KOPT-K1 (cell line): Measurements from ENCODE around the gene CCDC33.

ENCODE experiments used
- H3K27ac ChIP-seq: fragments of 200-600 bp; sonication (generic); 2 replicates; pipeline ENCODE4 v1.5.1; 2016; ENCODE audit warnings: antibody characterized with exemption, mild to moderate bottlenecking, low read depth, low read length; ENCODE audit not compliant: poor library complexity, severe bottlenecking
- H3K36me3 ChIP-seq: fragments of 200-600 bp; sonication (generic); 2 replicates; pipeline ENCODE4 v1.5.1; 2017; ENCODE audit warnings: antibody characterized with exemption, mild to moderate bottlenecking, low read length, moderate library complexity; ENCODE audit not compliant: insufficient read depth
- H3K9me3 ChIP-seq: fragments of 200-600 bp; sonication (generic); 2 replicates; pipeline ENCODE4 v1.5.1; 2017; ENCODE audit warnings: antibody characterized with exemption, low read length, mild to moderate bottlenecking; ENCODE audit not compliant: insufficient read depth, poor library complexity, severe bottlenecking

The CCDC33 gene

DNA sequence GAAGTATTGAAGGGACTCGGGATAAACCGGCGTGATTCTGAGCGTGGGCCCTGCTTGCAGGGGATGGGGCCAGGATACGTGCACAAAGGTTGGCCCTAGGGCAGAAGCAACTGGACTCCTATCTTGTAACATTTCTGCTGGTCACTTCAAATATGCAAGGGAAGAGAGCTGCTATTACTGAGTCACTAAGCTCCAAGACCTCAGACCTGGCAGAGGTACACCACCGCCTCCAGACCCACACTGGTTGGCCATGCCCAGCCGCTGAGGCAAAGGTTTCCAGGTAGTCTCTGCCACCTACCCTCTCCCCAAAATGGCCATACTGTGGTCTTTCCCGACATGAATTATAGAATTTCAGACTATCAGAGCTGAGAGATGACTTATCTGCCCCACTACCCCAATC lies 20.2 kb upstream of the CCDC33 start:
- Histone ChIP-seq H3K36me3 (no peaks in the 10 kb centered on the region), H3K27ac (no peak overlapping the region), H3K9me3 (no peaks in the 10 kb centered on the region)

DNA sequence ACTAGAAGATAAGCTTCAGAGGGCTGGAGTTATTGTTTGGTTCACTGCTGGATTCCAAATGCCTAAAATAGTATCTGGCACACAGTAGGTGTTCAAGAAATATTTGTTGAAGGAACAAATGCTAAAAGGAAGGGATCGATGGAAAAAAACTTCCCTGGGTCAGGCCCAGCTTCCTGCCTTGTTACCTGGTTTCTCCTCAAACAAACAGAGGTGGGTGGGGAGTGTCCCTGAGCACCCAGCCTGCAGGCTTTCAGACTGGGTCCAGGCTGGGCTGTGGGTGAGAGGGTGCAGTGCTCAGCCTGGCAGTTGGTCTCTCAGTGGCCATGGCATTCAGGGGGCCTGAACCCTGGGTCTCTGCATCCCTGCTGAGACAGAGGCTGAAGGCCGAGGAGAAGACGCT lies 19.2 kb upstream of the CCDC33 start:
- no peak overlapping the region for H3K27ac ChIP-seq
- no peaks in the 10 kb centered on the region for H3K36me3 ChIP-seq
- no peaks in the 10 kb centered on the region for H3K9me3 ChIP-seq

DNA sequence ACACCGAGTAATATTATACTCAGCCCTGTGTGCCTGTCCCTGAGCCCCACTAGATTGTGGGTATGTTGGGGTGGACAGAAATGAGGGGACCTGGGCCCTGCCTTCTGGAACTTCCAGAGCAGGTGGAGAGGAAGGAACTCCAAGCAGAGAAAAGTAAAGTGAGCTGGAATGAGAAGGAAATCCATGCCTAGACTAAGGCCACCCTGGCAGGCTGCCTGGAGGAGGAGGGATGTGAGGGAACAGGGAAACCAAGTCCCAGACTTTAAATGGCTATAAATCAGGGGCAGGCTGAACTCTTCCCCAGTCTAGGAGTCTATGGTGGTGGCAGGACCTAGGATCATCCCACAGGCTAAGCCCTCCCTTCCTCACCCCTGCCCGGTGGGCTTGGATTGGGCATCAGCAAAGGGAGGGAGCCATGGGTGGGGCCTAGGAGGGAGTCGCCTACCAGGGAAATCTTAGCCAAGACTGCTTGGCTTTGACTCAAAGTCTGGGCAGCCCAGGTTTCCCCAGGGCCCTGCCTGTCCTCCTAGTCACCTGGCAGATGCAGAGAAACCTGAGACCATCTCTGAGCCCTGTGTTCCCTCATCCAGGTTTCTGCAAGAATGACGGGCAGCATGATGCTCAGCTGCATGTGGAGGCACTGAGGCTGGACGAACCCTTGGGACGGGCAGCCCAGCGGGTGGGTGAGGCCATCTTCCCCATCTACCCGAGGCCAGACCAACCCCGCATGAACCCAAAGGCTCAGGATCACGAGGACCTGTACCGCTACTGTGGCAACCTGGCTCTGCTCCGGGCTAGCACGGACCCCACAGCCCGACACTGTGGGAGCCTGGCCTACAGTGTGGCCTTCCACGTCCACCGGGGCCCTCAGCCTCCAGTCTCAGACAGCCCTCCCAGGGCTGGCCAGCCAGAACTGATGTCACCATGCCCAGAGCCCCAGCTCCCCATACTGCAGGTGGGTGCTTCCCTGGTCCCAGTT lies 17.9 kb upstream of the CCDC33 start:
- no peak overlapping the region for H3K27ac ChIP-seq
- no peaks in the 10 kb centered on the region for H3K36me3 ChIP-seq
- H3K9me3 ChIP-seq, result no peaks in the 10 kb centered on the region

DNA sequence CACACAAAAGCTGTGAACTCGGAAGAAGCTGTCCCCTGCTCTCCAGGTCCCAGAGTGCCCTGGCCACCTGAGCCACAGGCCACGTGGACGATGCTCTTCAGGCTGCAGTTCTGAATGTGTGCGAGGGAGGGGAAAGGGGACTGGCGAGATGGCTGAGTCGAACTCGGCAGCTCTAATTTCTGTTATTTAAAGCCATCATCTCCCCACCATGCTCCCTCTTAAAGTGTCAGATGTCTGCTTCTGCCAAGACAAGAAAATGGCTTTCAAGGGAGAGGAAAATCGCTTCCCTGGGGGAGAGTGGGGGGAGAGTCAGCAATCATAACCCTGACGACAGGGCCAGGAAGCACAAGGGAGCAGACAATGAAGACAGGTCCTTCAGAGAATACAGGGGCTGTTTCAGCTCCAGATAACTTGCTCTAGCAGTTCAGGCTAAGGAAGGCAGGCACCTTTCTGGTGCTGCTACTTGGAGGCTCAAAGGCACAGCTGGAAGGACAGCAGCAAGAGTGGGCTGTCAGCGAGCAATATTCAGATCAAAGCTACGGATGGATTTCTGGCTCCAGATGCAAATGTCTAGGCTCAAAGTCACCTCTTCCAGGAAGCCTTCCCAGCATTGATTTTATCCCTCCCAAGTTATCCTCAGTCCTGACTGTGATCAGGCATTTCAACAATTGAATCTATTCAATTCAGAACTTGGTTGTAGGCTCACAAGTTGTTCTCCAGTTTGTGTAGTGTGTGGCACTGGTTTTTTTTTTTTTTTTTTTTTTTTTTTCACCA lies 15.5 kb upstream of the CCDC33 start:
- no peaks in the 10 kb centered on the region for H3K9me3 ChIP-seq
- H3K36me3 ChIP-seq, result no peaks in the 10 kb centered on the region
- no peak overlapping the region for H3K27ac ChIP-seq

DNA sequence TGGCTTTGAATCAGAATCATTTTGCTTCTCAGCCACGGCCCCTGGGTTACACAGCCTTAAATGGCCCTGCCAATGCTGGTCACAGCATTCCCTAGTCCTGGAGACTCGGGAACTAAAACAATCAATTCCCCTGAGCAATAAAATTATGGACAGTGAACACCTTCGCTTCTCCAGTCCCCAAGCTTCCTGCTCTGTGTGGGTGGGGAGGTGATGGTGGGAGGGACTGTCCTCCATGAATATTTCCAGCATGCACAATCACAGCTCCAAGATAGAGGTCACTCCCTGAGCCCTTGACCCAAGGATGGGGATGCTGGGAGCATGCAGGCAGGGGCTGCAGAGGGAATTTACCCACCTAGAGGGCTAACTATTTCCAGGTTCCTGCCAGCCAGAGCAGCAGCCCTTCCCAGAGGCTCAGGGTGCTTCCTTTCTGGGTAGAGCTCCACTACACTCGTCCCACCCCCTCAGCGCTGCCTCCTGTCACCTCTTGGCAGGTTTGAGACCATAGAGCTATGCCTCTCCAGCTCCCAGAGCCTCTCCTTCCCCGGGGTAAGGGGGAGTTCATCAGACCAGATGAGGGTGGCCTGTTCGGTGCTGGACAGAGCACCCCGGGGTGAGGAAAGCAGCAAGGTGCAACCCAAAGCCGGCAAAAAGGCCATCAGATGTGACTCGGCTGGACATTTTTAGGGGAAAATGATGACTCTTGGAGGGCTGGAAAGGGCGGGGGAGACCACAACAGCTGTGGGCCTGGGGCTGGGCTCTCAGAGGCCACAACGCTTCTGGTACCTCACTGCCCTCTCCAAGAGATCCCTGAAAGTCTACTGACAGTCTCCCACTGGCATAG lies 14.5 kb upstream of the CCDC33 start:
- Histone ChIP-seq H3K27ac (no peak overlapping the region), H3K36me3 (no peaks in the 10 kb centered on the region), H3K9me3 (no peaks in the 10 kb centered on the region)

DNA sequence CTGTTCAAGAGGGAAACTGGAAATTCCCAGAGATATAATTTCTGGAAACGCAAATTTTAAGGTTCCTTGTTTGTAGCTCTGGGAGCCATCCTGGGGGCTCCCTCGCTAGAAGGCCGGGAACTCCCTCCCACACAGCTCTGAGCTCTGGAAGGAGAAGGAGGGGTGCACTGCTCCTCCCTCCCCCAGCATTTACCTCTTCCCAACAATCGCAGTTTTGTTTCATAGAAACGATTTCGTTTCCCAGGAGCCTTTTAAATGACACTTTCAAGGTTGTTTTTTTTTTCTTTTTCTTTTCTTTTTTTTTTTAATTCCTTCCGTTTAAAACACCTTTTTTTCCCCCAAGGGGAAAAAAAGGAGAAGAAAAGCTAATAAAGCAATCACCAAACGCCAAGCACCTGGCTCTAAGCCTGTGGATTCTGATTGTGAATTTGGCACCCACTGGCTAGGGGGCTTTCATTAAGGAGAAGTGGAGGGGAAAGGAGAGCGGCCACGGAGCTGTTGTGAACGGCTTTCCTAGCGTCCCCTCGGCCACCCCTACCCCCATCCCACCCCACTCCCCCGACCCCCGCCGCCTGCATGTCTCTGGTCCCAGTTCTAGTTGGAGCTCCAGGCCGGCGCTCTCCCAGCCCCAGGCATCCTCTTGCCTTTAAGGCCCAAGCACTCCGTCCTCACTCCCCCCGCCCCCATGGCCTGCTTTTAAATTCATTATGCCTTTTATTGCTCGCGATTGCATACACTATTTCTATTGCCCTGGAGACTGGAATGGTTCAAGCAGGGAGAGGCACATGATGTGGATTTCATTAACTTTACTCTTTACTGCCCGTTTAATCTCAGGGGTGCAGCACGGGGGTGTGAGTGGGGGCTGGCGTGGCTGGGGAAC lies 13.6 kb upstream of the CCDC33 start:
- Histone ChIP-seq H3K36me3 (no peaks in the 10 kb centered on the region), H3K9me3 (no peaks in the 10 kb centered on the region), H3K27ac (peak overlapping the region; percentile 57)

DNA sequence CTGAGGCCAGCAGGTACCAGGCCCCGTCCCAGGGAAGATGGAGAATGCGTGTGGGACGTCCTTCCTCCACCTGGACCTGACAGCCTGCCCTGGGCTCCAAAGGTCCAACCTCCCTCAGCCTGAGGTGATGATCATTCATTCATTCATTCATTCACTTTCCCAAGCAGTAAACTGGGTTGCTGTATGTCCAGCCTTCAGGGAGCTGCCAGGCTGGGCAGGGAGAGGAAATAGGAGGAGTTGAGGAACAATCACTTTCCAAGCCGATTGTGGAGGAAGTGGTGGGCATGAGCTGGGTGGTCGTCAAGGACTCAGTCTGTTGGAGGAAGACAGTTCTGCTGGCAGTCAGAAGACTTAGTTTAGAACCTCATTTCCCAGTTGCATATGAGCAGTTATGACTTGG lies 10.2 kb upstream of the CCDC33 start:
- no peaks in the 10 kb centered on the region for H3K9me3 ChIP-seq
- no peak overlapping the region for H3K27ac ChIP-seq
- no peaks in the 10 kb centered on the region for H3K36me3 ChIP-seq

DNA sequence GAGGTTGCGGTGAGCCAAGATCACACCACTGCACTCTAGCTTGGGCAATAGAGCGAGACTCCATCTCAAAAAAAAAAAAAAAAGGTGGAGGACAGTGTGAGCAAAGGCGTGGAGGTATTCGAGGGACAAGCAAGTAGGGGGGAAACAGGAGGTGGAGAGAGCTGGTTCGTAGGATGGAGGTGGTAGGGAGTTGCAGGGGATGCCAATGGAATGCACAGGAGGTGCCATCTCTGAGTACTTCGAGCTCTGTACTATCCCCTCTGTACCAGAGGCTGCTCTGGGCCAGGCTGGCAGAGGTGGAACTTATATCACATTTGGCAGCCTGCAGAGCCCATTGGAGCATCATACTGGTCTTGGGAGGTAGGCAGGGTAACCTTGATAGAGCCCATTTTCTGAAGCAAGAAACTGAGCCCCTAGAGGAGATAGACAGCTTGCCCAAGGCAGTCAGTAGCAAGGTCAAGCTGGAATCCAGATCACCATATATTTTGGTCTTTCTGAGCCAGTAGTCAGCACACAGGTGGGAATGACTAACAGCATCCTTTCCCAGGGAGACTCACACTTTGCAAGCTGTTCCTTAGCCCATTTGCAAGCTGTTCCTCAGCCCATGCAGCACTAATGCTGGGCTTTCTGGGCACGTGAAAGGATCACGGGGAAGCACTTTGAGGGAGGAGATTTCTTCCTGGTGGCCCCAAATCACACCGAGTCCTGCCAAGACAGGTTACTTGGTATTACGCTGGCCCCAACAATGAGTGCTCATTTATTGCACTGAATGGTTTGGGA lies 9.2 kb upstream of the CCDC33 start:
- Histone ChIP-seq H3K36me3 (no peaks in the 10 kb centered on the region), H3K9me3 (no peaks in the 10 kb centered on the region), H3K27ac (no peak overlapping the region)

DNA sequence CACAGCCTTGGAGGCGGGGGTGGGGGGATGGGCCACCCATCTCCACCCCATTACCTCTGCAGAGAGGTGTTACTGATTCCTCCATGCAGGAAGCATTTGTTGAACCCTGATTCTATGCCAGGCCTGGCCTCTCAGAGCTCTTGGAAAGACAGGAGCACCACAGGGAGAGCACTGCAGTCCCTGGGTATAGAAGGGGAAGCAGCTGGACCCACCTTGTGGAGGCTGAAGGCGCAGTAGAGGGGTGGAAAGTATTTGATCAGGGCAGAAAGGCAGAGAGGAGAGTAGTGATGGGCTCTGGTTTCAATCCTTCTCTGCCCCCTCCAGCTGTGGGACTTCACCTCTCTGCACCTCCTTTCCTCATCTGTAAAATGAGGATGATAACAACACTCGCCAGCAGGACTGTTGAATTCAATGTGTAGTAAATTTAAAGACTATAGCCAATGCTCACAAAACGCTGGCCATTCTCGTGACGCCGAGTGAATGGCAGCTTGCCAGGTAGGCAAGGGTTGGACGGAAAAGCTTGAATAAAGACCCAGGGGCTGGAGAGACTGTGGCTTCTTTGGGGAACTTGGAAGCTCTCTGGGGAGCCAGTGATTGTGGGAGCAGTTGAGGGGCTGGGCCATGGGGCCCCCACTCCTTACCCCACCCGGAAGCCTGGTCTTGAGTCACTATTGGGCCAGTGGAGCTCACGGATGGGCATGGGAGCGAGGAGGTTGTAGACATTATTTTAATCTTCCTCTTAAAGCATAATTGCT lies 8.0 kb upstream of the CCDC33 start:
- Histone ChIP-seq H3K36me3 (no peaks in the 10 kb centered on the region), H3K9me3 (no peaks in the 10 kb centered on the region), H3K27ac (no peak overlapping the region)

DNA sequence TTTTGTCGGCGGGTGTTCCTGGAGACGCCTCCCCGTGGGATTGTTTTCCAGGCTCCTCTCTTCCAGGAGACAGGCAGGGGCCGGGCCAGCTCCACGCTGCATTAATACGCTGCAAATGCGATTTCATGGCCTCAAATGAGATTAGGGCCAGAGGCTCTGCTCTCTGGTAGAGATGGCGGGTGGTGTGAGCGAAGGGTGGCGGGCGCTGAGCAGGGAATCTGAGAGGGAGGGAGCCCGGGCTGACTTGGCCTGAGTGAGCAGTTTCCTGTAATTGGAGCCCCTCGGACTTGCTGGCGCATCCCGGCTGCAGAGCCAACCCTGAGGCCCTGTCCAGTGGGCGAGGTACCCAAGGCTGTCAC lies 7.4 kb upstream of the CCDC33 start:
- Histone ChIP-seq H3K36me3 (no peaks in the 10 kb centered on the region), H3K27ac (no peak overlapping the region), H3K9me3 (no peaks in the 10 kb centered on the region)

DNA sequence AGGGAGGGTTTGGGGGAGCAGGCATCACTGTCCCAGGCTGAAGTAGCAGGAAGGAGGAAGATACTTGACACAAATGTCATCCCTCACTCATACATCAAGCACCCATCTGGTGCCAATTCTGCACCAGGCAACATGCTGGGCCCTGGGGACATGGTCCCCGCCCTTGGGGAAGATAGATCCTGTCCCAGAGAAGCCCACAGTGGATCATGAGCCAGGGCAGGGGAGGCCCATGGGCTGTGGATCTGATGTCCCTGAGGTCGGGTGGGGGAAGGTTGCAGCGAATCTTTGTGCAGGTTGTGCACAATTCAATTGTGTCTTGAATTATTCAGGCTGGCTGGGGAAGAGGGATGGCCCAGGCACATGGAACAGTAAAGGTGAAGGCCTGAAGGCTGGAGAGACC lies 6.4 kb upstream of the CCDC33 start:
- Histone ChIP-seq H3K27ac (no peak overlapping the region), H3K9me3 (no peaks in the 10 kb centered on the region), H3K36me3 (no peaks in the 10 kb centered on the region)

DNA sequence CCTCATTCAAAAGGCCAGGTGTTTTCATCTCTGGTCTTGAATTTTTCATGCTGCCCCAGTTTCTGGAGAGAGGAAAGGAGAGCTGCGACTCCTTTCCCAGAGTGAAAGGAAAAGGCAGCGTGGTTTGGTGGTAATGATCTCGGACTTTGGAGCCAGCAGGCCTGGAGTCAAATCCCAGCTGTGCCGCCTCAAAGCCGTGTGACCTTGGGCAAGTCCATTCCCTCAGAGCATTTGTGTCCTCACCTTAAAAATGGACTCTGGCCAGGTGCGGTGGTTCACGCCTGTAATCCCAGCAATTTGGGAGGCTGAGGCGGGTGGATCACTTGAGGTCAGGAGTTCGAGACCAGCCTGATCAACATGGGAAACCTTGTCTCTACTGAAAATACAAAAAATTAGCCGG lies 4.7 kb upstream of the CCDC33 start:
- no peaks in the 10 kb centered on the region for H3K36me3 ChIP-seq
- no peaks in the 10 kb centered on the region for H3K9me3 ChIP-seq
- no peak overlapping the region for H3K27ac ChIP-seq

DNA sequence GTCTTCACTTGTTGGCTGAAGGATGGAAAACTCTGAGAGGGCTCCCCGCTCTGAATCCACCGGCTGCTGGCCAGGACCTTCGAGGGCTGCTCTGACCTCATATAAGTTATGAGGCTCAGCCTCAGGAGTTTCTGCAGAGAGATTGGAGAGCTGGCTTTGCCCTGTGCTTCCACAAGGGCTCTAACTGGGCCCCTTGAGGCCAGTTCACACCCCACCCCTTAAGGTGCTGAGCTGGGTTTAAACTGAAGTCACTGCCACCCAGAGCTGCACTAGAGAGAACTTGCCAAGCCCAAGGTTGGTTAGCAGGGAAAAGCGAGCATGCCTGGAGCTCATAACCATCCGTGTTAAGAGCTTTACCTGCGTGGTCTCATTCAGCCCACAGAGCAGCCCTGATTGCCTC lies 2.8 kb upstream of the CCDC33 start:
- Histone ChIP-seq H3K36me3 (no peaks in the 10 kb centered on the region), H3K27ac (no peak overlapping the region)

More for the DNA sequence above, 2.8 kb upstream of the CCDC33 start:
- H3K9me3 ChIP-seq, result no peaks in the 10 kb centered on the region
